Activated naive CD8-positive, alpha-beta T cell treated with anti-CD3 and anti-CD28 coated beads, Interleukin-2, amount 10 ng/mL, durations not matched to agents 7 days and 5 days (primary cell): Measurements from ENCODE around the gene LIPC. TPM values are rescaled to one million over a fixed set of nuclear protein-coding genes. Genes with fewer than 3 reads are reported as not detected.

ENCODE experiments used
- ATAC-seq: fragments of 150-1000 bp; cut with Tn5 transposase; one replicate; pipeline ENCODE4 v1.10.0; 2021; ENCODE audit warnings: low read depth, moderate library complexity
- POLR2A ChIA-PET: fragments of 350-600 bp; sonication (Branson Sonifier 250); formaldehyde crosslinking; loops from one replicate; lab custom pipeline; 2021; ENCODE audit warnings: antibody characterized with exemption; lab: Charles Lee
- DNase-seq: peaks from one replicate; pipeline ENCODE4 v3.0.0; 2021
- H3K27ac Mint-ChIP-seq: one replicate; pipeline ENCODE4 v1.8.0; 2022; ENCODE audit warnings: mild to moderate bottlenecking, mixed read lengths
- H3K27me3 Mint-ChIP-seq: one replicate; pipeline ENCODE4 v1.8.0; 2022; ENCODE audit warnings: mild to moderate bottlenecking, moderate library complexity, mixed read lengths
- H3K36me3 Mint-ChIP-seq: one replicate; pipeline ENCODE4 v1.8.0; 2021; ENCODE audit warnings: mild to moderate bottlenecking, mixed read lengths
- H3K4me1 Mint-ChIP-seq: one replicate; pipeline ENCODE4 v1.8.0; 2021; ENCODE audit warnings: mixed read lengths
- H3K4me3 Mint-ChIP-seq: one replicate; pipeline ENCODE4 v1.8.0; 2022; ENCODE audit warnings: mild to moderate bottlenecking, moderate library complexity, mixed read lengths
- H3K9me3 Mint-ChIP-seq: one replicate; pipeline ENCODE4 v1.8.0; 2021; ENCODE audit warnings: mixed read lengths
- total RNA-seq, 2 experiments: library from RNA; stranded (reverse); gene quantifications; one replicate each; pipeline ENCODE4 v1.2.3, GENCODE V29; 2021

Gene LIPC
- total RNA-seq, 2 experiments from 2014 or later: 7.4 to 9.0 TPM

DNA sequence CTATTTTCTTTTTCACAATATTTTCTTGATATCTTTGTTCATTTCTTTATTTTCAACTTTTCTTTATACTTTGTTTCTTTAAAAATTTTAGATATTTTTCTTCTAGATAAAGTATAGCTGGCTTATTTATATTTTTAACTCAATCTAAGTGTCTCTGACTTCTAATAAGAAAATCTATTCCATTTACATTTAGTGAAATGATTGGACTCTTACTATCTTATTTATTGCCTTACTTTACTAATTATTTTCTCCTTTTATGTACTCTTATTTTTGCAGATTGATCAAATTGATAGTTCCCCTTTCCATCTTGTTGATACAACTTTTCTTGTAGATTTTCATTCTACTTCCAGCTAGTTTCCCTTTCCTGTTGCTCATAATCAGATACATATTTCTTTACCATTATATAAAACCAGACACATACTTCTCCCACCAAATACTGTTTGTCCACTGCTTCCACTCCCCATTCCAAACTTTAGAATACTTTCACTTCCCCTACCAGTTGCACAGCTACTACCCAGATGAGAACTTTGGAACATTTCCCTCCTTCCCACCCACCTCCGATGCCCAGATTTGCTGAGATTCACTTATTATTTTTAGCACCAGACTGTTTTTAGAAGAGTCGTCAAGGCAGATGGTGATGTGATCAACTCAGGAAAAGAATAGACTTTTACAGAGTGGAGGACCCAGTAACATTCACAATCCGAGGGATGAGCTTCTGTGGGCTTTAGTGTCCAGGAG, 151.5 kb downstream of the LIPC start:
- POLR2A ChIA-PET: no interaction called here
- ATAC-seq (no peak), DNase-seq (no peak)
- Mint-ChIP-seq H3K4me3 (no peak overlapping the region), H3K36me3 (peaks cover 24% of the 10 kb centered on the region), H3K4me1 (peaks cover 15% of the 10 kb centered on the region), H3K27ac (no peak overlapping the region), H3K9me3 (peaks cover 10% of the 10 kb centered on the region), H3K27me3 (no peaks in the 10 kb centered on the region)

- POLR2A ChIA-PET: interaction anchor here (1.2 kb wide), 1 partner anchor 27 kb away, joined by 3 read pairs; no protein-coding TSS in a partner anchor
- Mint-ChIP-seq H3K27me3 (no peaks in the 10 kb centered on the region), H3K27ac (peak overlapping the region; percentile 57), H3K4me1 (peaks cover 15% of the 10 kb centered on the region), H3K9me3 (peaks cover 10% of the 10 kb centered on the region), H3K4me3 (no peak overlapping the region), H3K36me3 (peaks cover 28% of the 10 kb centered on the region)
- ATAC-seq (no peak), DNase-seq (no peak)
Observed at GRCh38 chr15:58584789-58585461, 153.1 kb downstream of the LIPC start.

- peaks cover 34% of the 10 kb centered on the region for H3K36me3 Mint-ChIP-seq
- H3K4me3 Mint-ChIP-seq: no peak overlapping the region
- H3K4me1 Mint-ChIP-seq: peaks cover 19% of the 10 kb centered on the region
- H3K27ac Mint-ChIP-seq: peak overlapping the region; percentile 57
- peaks cover 10% of the 10 kb centered on the region for H3K9me3 Mint-ChIP-seq
- ATAC-seq (no peak), DNase-seq (no peak)
- H3K27me3 Mint-ChIP-seq: no peaks in the 10 kb centered on the region
- POLR2A ChIA-PET: interaction anchor here (0.7 to 1.2 kb wide), 2 partner anchors 41 to 133 kb away, joined by 3 to 4 read pairs; no protein-coding TSS in a partner anchor
Observed at GRCh38 chr15:58585693-58586443, 154.1 kb downstream of the LIPC start.

DNA sequence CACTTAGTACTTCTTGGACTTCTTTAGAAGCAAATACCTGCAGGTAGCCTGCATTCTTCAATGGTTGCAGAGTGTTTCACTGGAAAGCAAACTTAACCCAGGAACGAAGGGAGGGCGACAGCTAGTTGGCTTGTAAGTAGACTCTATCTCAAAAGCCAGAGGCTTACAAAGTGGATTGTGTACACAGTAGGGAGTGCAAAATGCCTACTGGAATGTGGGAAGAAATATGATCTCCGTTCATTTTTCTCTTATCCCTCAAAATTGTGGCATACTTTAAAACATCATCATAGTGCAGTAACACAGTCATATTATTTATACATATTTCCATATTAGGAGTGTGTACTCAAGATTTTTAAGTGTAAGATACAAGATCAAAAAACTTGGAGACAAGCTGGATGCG, 155.7 kb downstream of the LIPC start:
- no peak overlapping the region for H3K4me3 Mint-ChIP-seq
- DNase-seq: no peak
- peaks cover 42% of the 10 kb centered on the region for H3K36me3 Mint-ChIP-seq
- H3K27ac Mint-ChIP-seq: no peak overlapping the region
- H3K27me3 Mint-ChIP-seq: no peaks in the 10 kb centered on the region
- H3K9me3 Mint-ChIP-seq: peaks cover 7% of the 10 kb centered on the region
- H3K4me1 Mint-ChIP-seq: peaks cover 18% of the 10 kb centered on the region
- POLR2A ChIA-PET: no interaction called here
- ATAC-seq: no peak

DNA sequence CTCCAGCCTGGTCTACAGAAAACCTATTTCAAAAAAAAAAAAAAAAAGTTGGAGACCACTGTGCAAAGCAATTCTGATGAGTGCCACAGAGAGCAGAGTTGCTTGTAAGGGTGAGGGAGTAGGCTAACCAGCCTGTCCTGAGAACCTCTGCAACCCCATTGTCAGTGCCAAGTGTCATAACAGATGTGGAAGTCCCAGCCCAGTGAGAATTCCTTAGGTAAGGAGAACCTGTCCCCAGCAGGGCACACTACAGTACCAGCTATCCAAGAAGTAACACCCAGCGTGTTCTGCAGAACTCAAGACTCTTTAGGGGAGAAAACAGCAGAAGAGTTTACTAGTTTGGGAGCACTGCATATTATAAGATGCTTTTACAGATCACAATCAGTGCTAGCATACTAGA, 156.3 kb downstream of the LIPC start:
- H3K27ac Mint-ChIP-seq: no peak overlapping the region
- ATAC-seq: no peak
- peaks cover 7% of the 10 kb centered on the region for H3K9me3 Mint-ChIP-seq
- H3K36me3 Mint-ChIP-seq: peaks cover 43% of the 10 kb centered on the region
- peaks cover 18% of the 10 kb centered on the region for H3K4me1 Mint-ChIP-seq
- H3K4me3 Mint-ChIP-seq: no peak overlapping the region
- POLR2A ChIA-PET: no interaction called here
- H3K27me3 Mint-ChIP-seq: no peaks in the 10 kb centered on the region
- DNase-seq: no peak

GRCh38 chr15:58589047-58589446, 157.3 kb downstream of the LIPC start:
- Mint-ChIP-seq H3K27me3 (no peaks in the 10 kb centered on the region), H3K9me3 (peaks cover 4% of the 10 kb centered on the region), H3K36me3 (peaks cover 44% of the 10 kb centered on the region), H3K4me3 (no peak overlapping the region), H3K27ac (no peak overlapping the region), H3K4me1 (peaks cover 23% of the 10 kb centered on the region)
- no peak for DNase-seq
- POLR2A ChIA-PET: interaction anchor here (0.7 to 1.5 kb wide), 3 partner anchors 9 to 1132 kb away, joined by 3 to 5 read pairs (median 3); no protein-coding TSS in a partner anchor
- no peak for ATAC-seq

DNA sequence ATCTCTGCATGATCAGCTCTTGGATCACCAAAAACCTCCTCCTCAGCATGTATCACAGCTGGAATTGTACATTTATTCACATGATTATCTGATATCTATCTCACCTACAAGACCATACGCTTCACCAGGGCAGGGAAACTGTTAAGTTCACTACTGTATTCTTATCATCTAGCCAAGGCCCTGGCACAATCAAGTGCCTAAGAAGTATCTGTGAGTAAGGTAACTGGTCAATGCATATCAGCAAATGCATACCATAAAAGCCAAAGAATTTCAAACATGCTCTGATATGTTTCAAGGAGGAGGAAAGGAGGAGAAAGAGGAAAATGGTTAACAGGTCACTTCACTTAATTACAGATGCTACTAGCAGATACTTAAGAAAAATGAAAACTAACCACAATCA, 158.4 kb downstream of the LIPC start:
- H3K27ac Mint-ChIP-seq: no peak overlapping the region
- POLR2A ChIA-PET: interaction anchor here (1.5 kb wide), 1 partner anchor 15 kb away, joined by 5 read pairs; no protein-coding TSS in a partner anchor

GRCh38 chr15:58590926-58591325, 159.1 kb downstream of the LIPC start:
- H3K27ac Mint-ChIP-seq: no peak overlapping the region
- POLR2A ChIA-PET: no interaction called here

More for the DNA sequence above, 158.4 kb downstream of the LIPC start:
- Mint-ChIP-seq H3K4me3 (no peak overlapping the region), H3K9me3 (peaks cover 2% of the 10 kb centered on the region), H3K27me3 (no peaks in the 10 kb centered on the region), H3K4me1 (peaks cover 26% of the 10 kb centered on the region), H3K36me3 (peaks cover 43% of the 10 kb centered on the region)
- ATAC-seq (no peak), DNase-seq (no peak)

GRCh38 chr15:58593870-58594269, 162.1 kb downstream of the LIPC start:
- H3K36me3 Mint-ChIP-seq: peaks cover 57% of the 10 kb centered on the region
- no peak overlapping the region for H3K27ac Mint-ChIP-seq
- H3K4me3 Mint-ChIP-seq: no peak overlapping the region
- peaks cover 2% of the 10 kb centered on the region for H3K9me3 Mint-ChIP-seq
- POLR2A ChIA-PET: no interaction called here
- DNase-seq (no peak), ATAC-seq (no peak)
- peaks cover 23% of the 10 kb centered on the region for H3K4me1 Mint-ChIP-seq
- no peaks in the 10 kb centered on the region for H3K27me3 Mint-ChIP-seq

More at GRCh38 chr15:58590926-58591325, 159.1 kb downstream of the LIPC start:
- DNase-seq: no peak
- Mint-ChIP-seq H3K36me3 (peaks cover 49% of the 10 kb centered on the region), H3K4me3 (no peak overlapping the region), H3K27me3 (no peaks in the 10 kb centered on the region), H3K9me3 (peaks cover 2% of the 10 kb centered on the region), H3K4me1 (peaks cover 21% of the 10 kb centered on the region)
- ATAC-seq: no peak

- peaks cover 24% of the 10 kb centered on the region for H3K4me1 Mint-ChIP-seq
- H3K4me3 Mint-ChIP-seq: no peak overlapping the region
- no peak overlapping the region for H3K27ac Mint-ChIP-seq
- no peaks in the 10 kb centered on the region for H3K27me3 Mint-ChIP-seq
- peaks cover 4% of the 10 kb centered on the region for H3K9me3 Mint-ChIP-seq
- H3K36me3 Mint-ChIP-seq: peaks cover 62% of the 10 kb centered on the region
- DNase-seq: no peak
- no peak for ATAC-seq
- POLR2A ChIA-PET: no interaction called here
Observed at GRCh38 chr15:58594898-58595297, 163.1 kb downstream of the LIPC start.

DNA sequence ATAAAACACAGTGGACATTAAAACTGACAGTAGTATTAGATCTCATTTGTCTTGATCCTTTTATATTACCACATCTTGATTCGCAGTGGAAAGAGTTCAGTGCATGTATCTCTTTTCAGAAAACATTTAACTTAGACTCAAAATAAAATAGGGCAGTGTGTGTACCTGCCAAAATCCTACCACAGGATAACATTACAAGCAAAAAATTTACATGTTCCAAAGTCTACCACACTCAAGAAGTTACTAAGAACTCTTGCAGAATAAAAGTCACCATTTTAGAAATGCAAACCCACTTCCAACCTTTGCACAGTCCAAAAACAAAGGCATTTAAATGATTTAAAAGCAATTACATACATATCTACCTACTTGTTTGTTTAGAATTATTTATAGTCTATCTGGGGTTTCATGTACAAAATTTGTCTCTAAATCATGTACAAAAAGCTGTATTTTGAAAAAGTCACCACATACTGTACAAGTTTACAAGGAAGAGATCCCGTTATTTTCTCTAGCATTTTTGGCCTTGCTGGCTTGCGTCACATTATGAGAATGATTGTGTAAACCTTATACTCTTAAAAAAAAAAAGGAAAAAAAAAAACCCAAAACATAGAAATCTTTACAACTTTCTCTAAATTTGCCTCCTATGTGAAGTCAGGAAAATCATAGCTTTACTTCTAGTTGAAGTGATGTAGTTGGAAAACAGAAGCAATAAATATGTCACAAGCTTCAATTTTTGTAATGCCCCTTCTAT, 163.9 kb downstream of the LIPC start:
- Mint-ChIP-seq H3K27me3 (no peaks in the 10 kb centered on the region), H3K36me3 (peaks cover 62% of the 10 kb centered on the region), H3K4me1 (peaks cover 20% of the 10 kb centered on the region), H3K27ac (no peak overlapping the region), H3K9me3 (peaks cover 4% of the 10 kb centered on the region), H3K4me3 (no peak overlapping the region)
- DNase-seq (no peak), ATAC-seq (no peak)
- POLR2A ChIA-PET: no interaction called here

DNA sequence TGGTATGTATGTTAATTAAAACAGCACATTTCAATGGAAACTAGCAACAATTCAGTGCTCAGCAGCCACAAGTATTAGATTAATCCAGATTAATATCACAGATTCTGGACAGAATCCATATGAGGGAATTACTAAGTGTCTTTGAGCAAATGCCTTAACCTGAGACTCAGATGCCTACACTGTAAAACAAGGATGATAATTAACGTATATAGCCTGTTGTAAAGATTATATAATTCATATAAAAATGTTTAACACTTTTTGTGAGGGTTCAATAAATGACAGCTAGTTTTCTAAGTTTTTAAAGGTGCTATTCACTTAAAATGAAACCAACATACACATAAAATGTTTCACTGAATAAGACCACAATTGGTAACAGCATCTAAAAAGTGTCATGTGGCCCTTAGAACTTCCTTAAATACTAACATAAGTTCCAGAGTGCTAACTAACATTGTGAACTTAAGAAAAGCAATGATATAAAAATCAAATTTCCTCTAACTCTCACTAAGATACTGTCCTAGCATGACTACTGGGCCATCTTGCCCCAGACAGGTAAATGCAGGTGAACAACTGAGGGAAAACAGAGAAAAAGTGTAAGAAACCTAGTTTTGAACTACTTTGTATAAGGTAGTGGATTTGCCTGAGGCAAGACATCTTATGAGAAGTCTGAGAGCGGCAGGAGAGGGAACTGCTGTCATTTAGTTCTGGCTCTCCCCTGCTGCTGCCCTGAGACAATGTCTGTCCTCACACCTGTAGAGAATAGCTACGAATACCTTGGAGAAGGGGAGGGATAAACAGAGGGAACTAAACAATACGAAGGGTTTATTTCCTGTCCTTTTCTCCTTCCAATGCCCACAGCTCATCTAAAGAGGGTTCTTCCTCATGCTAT, 166.4 kb downstream of the LIPC start:
- Mint-ChIP-seq H3K36me3 (peaks cover 62% of the 10 kb centered on the region), H3K9me3 (peaks cover 4% of the 10 kb centered on the region), H3K27ac (peak overlapping the region; percentile 71), H3K27me3 (no peaks in the 10 kb centered on the region), H3K4me3 (no peak overlapping the region), H3K4me1 (peaks cover 20% of the 10 kb centered on the region)
- POLR2A ChIA-PET: interaction anchor here (0.6 kb wide), 1 partner anchor 9 kb away, joined by 3 read pairs; no protein-coding TSS in a partner anchor
- no peak for ATAC-seq
- no peak for DNase-seq
